Measurements from ENCODE around the gene RAB43.

The RAB43 gene

DNA sequence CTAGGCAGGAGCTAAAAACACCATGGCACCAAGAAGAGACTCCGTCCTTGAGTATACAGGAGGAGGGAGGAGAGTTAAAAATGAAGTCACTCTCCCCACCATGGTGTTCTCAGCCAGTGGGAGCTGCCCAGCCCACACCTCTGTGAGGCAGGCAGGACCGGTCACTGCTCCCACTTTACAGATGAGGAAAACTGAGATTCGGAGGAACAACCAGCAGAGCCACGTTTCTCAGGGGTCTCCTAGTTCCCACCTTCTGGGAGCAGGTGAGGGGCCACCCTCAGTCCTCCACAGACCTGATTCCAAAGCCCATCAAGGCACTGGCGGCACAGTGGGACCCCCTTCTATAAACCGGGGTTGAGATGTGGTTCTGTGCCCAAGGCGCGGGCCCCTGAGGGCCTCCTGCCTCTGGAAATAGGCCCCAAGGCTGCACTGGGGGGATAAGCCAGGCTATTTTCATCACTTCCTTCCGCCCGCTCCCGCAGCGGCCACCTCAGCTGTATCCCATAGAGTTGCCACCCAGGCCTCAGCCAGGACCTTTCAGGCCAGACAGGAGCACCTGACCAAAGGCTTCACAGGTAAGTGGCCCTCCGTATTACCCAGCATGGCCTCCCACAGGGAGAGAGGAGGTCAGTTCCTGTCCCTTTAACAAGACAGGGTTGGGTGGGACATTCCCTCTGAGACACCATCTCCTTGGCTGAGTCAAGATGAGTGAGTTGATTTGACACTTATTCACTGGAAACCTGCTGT, 61.2 kb downstream of the RAB43 start, which contains the start of gene GP9:
Gene GP9, plus strand, starts transcription at position 504 of the 747 bp plus-strand sequence. CDS start 961 bp downstream, outside the sequence.
- DNase-seq (ENCODE audit: low read depth): no peak

DNA sequence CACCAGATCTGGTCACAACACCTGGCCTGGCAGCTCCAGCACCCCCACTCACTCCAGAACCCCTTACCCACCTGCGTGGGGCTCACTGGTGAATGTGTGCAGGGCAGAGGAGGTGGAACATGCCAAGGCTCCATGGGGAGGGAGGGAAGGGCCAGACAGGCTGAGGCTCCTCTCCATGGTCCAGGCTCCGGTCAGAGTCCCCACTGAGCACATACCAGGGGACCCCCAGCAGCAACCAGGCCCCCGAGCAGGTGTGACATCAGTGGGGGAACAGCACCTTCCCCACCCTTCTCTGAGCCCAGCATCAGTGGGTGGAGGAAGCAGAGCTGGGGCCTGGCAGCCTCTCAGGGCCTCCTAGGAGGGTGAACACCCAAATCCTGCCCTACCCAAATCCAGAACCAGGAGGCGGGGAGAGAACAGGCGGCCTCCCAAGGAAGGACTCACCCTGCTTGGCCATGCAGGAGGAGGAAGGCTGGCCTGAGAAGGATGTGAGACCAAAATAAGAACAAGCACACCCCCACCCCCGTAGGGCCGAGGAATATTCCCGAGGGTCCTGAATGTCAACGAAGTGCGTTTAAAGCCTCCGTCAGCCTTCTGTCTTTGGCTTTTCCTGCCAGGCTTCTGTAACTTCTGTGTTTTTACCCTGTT, 62.2 kb downstream of the RAB43 start:
- DNase-seq (ENCODE audit: low read depth): no peak

DNA sequence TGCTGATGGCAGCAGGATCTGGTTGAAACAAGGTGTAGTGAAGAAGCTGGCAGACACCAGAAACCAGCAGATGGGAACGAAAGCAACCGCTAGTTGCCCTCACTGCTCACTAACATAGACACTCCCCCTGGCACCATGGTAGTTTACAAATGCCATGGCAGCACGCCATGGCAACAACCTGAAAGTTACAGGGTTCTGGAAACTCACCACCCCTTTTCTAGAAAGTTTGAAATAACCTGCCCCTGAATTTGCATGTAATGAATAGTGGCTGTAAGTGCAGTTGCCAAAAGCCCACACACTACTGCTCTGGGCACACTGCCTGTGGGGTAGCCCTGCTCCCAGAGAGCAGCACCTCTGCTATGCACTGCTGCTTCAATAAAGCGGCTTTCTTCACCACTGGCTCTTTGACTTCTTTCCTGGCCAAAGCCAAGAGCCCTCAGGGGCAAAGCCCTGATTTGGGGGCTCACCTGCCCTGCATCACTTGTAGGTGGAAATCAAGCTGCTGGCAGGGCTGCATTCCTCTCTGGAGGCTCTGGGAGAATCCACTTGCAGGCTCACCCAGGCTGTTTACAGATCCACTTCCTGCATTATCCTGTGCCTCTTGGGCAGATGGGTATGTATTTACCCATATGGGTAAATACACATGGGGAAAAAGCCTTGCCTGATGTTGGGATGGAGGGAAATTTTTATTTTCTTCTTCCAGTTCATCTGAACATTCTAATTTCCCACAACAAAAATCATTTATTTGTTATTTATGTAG, 63.0 kb downstream of the RAB43 start:
- no peak for DNase-seq (ENCODE audit: low read depth)

DNA sequence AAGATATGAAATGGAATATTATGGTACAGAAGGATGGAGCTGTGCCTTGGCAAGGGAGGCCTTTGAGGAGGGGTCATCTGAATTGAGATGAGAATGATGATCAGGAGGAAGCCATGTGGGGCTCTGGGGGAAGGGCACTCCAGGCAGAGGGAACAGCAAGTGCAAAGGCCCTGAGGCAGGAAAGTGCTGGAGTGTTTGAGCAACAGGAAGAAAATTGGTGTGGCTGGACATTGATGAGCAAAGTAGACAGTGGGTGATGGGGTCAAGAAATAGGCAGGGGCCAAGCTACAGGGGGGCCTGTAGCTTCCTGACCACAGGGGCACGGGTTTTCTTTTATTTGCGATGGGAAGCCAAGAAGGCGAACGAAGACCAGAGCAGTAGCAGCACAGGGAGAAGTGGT, 64.4 kb downstream of the RAB43 start:
- DNase-seq (ENCODE audit: low read depth): no peak

DNA sequence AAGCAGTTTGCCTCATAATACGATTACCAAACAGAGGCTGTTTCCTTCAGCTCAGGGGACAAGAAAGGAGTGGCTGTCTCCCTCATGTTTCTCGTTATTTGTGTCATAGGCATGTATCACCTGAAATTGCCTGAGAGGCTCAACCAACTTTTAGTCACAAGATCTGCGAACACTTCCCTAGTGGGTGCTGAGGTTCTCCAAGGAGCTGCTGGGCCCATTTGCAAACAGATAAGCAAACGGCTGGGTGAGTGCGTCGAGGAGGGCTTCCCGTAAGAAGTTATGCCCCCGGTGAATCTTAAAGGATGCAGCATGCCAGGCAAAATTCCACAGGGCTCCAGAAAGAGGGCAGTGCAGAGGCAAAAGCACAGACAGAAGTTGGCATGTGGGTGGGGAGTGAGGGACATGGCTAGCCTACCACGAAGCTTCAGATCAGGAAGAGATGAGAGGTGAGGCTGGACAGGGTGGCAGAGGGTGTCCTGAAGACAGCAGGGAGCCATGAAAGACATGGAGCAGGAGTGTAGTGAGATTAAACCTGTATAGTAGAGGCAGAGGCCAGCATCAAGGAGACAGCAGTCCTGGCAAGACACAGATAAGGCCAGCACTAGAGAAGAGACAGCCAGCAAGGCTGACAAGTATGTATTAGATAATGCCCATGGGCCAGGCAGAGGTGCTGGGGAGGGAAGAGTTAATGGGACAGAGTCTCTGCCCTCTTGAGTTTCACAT, 65.0 kb downstream of the RAB43 start:
- DNase-seq (ENCODE audit: low read depth): no peak

DNA sequence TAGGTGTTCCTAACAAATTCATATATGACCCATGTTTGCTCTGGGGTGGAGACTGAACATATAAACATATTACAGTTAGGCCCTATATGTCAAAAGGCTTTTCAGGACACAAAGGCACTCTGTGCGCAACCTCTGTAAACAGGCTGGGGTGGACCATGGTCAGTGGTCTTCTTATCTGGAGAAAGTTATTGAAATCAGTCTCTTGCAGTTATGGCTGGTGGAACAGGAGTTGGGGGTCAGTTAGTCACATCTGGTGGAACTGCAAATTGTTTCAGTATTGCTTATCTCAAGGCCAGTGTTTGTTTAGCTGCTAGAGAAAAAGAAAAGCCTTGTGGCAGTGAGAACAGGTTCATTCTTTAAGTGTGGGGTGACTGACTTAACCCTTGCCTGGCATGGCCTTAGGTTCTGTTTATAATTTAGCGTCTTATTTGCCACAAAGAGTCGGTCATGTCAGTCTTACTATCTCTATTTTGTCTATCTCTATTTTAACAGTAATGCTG, 66.9 kb downstream of the RAB43 start:
- DNase-seq (ENCODE audit: low read depth): no peak

DNA sequence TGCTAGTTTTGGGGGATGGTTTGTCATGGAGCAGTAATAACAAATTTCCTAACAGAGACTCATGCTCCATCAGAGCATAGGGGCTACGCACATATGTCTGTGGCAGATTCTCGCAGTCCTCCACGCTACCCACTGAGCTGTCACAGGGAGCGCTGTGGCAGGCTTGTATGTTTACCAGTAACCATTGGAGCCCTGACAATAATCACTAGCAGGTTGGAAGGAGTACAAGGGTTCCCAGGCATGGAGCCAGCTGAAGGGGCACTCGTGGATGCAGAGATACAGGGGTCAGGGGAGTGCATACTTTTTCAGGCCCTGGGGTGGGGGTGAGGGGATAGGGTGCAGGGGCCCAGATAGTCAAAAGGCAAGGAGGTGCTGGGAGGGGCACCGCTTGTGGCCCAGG, 68.9 kb downstream of the RAB43 start:
- DNase-seq (ENCODE audit: low read depth): no peak

DNA sequence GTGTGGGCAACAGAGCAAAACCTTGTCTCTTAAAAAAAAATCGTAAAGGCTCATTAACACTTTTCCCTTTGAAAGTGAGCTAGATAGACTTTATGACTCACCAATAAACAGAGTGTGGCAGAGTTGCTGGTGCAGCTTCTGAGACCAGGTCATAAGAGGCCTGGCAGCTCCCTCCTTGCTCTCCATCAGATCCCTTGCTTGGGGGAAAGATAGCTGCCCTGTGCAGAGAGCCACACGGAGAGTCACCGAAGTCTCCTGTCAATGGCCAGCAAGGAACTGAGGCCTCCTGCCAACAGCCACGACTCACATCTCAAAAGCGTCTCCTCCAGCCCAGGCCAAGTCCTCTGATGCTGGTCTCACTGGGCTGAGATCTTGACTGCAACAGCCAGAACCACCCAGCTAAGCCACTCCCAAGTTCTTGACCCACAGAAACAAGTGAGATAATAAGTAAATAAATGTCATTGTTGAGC, 69.7 kb downstream of the RAB43 start:
- DNase-seq (ENCODE audit: low read depth): no peak

DNA sequence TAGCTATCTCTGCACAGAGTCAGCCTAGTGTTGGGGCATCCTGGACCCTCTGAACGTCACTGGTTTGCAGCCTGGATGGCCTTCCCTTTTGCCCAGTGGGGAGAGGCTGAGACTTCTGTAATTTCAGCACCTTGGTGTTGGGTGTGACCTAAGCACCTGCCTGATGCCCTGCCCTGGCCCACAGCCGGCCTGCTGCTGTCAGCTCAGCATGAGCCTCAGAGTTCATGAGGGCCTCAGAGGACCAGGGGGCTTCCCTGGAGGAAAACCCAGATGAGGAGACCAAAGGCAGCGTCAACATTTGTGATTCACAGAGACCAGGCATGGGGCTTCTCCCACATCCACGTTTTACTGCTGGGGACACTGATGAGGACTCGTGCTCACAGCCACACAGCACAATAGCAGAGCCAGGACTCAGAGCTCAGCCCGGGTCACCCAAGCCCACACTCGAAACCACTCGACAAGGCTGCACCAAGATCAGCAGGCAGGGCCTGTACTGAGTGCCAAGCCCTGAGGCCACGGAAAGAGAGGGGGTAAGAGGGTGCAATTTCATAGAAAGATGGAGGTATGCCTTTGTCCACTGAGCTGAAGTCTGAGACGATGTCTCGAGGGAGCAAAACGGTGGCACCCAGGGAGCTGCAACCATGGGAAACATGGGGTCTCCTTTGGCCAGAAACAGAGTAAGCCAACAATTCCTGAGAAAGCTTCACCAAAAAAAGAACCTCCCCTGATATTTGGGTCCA, 70.9 kb downstream of the RAB43 start:
- DNase-seq (ENCODE audit: low read depth): no peak

DNA sequence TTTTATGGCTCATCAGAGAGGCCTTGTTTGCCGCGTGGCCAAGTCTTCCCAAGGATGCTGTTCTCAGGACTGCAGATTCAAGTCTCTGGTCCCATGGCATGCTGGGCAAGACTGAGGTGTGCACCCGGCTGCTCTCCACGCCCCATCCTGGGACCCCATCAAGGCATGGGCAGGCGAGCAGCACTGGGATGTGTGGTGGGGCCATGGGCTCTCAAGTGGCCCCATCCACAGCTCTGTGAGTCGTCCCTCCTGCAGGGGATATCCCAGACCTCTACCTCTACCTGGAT, 74.1 kb downstream of the RAB43 start:
- DNase-seq (ENCODE audit: low read depth): no peak

DNA sequence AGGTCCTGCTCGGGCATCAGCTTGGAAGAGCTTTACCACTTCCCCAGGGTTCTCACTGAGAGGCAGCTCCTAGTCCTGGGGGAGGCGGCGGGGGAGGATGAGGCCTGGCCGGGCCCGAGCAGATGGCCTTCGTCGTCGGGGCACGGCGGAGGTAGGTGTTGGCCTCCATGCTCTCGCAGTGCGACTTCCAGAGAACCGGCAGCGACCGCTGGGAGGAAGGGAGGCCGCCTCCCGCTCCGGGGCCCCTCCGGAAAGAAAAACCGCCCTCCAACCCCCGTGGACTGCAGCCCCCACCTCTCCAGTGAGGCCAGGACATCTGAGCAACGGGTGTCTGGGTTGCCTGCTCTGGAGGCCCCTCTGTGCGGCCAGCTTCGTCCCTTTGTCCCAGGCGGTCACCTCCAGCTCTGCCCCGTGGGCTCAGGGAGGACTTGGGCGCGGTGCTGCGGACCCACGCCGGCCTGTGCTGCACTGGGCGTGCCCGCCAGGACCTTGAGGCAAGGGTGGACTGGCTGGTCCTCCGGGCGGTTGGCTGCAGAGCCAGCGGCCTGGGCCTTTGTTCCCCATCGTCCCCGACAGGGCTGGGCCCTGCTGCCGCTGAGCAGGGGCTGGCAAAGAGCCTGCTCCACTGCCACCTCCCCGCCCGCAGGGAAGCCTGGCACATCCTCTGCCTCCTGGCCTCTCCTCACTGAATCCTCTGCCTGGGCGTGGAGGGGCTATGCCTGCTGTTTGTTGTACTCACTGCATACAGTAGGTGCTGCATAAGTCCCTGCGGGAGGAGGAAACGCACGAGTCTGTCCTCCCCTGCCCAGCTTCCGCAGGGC, 74.7 kb downstream of the RAB43 start:
- no peak for DNase-seq (ENCODE audit: low read depth)

DNA sequence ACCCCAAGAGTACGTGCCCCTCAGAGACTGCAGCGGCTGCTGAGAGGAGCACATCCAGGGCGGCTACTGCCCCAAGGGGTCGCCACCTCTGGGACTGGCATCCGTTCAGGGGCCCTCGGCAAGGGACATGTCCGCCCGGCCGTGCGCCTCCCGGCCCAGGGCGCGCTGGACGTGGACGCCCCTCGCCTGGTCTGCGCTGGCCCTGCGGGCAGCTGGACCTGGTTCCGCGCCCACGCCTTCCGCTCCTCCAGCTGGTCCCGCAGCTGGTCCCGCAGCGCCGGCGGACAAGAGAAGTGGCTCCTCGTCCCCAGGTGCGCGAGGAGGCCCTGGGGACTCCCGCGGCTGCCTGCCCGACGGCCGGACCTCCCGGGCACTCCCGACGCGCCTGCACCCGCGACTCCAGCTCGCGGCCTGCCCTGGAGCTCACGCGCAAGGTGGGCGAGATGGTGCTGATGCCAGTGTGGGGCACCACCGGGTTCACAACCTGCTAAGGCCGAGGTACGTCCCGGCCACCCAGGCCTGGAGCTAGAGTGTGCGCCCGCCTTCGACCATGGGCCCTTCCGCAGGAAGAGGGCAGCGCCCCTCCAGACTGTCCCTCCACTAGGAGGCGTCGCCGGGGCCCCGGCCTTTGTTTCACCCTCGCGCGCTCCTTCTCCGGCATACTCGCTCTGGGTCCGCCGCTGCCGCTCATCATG, 75.4 kb downstream of the RAB43 start:
- no peak for DNase-seq (ENCODE audit: low read depth)

DNA sequence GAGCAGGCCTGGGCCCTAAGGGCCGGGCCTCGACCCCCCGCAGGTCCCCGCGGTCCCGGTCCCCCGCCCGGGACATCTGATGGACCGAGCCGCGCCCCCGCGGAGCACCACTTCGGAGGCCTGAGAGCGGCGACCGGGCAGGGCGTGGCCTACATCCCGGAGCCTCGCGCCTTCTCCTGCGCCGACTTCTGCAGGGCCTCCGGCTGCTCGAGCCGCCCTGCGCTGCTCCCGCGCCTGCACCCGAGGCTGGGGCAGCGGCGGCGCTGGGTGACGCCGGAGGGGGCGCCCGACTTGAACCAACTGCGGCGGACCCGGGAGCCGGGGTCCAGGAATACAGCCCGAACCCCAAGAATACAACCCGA, 75.9 kb downstream of the RAB43 start:
- DNase-seq (ENCODE audit: low read depth): no peak

DNA sequence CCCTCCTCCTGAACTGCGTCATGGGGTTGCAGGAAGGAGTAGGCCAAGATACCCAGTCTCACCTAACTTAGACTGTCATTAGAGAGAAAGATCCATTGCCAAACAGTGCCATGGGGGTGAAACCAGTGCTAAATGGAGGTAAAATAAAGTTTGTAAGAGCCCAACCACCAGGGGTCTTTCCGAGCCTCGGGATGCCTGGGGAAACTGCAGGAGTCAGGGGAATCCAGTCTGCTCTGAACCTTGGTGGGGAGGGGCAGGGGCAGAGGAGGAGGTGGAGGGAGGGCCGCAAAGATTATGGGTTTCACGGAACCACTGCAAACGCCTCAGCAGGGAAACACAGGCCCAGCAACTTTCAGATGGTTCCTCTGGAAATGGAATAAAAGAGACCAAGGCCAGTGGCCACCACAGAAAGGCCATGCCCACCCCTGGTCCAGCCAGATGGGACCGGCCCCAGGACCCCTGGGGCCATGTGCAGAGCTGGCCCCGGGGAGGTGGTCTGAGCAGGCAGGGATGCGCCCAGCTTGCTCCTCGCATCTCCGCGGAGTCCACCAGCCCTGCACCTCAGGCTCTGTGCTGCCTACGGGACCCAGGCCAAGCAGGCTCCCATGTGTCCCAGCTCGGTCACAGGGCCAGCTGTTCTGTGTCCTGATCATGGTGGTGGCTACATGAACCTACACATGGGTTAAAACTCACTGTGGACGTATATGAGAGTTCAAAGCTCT, 80.9 kb downstream of the RAB43 start:
- DNase-seq (ENCODE audit: low read depth): no peak

DNA sequence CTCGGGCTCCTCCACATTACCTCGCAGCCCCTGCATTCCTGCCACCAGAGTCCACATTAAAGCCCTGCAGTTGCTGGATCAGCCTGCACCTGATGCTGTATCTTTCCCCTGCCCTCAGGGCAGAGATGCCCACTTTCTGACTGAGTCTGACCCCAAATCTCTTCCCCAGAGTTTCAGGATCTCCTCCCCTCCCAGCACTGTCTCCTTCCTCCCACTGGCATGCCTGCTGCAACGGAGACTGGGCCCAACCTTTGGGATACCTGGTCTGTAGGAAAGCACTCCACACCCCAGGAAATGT, 81.6 kb downstream of the RAB43 start:
- no peak for DNase-seq (ENCODE audit: low read depth)

DNA sequence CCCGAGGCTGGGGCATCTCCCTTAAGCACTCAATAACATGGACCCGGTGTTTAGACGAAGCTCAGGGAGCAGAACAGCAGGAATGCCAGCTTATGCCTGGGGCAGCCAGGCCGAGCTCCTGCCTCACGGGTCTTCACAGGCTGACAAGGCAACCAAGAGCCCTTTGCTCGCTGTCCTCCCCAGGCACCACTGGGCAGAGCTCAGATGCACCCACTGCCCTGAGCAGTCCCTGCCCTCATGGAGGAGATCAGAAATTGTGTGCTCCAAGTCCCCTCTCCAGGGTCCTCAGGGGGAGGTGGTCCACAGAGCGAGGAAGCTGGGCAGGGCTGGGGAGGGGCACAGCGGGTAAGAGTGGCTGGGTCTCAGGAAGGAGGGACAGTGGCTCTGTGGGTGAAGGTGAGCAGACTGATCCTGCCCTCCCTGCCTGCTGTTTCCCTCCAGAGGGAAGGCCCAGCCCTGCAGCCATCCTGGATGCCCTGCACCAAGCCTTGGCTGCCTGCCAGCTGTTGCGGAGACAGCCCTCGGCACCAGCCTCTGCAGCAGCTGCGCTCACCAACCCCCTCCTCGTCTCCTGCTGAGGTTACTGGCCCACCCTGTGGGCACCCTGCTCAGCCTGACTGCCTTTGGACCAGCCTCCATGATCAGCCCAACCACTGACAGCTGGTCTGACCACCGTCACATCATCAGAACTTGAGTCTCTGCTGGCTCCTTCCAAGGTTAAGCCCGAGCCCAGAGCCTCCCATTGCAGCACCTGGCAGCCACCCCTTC, 82.1 kb downstream of the RAB43 start:
- DNase-seq (ENCODE audit: low read depth): no peak

DNA sequence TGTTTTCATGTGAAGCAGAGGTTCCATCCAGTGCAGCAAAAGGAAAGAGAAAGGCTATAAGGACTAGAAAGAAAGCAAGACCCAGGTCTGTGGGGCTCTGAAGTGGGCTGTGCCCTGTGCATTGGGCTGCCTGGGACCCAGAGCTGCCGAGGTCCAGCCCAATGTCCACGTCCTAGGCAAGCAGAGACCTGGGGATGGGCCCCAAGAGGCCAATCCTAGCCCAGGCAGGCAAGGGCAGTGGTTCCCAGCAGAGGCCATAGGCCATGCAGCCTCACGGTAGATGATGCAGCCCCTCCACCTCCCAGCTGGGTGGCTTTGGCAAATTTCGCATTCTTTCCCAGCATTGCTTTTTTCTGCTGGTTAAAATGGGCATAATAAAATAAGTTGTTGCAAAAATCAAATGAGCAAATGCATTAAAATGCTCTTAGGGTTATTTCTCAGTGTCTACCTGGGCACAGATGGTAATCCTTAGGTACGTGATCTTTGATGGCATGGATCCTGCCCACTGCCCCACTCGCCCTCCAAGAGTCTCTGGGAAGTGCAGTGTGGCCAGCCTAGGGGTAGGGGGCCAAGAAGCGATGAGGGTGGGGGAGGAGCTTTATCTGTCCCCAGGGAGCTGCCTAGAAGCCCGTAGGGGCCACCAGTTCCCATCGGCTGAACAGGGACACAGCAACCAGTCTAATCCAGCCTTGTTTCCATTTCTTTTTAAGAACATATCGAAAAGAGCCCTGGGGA, 83.3 kb downstream of the RAB43 start:
- no peak for DNase-seq (ENCODE audit: low read depth)

Measured in activated gamma-delta T cell treated with anti-CD3 and anti-CD28 coated beads, Interleukin-2, amount 50 U/mL, for 16 hours (primary cell).